ENCODE data around the gene RBAK.
A peak's percentile ranks its signal among the peaks of the same experiment; 100 is the strongest.
"Not testable (repeated sequence)": the region's sequence is repeated elsewhere in the genome, so short reads cannot be mapped to it uniquely, and the experiment has no call there.

Gene RBAK

GRCh38 chr7:5053175-5053574 lies 7.5 kb downstream of the RBAK start:
- no peak for DNase-seq

- DNase-seq: no peak
Observed at GRCh38 chr7:5063698-5064097, 18.0 kb downstream of the RBAK start.

- no peak for DNase-seq
Observed at GRCh38 chr7:5064391-5065106, 18.9 kb downstream of the RBAK start.

- no peak for DNase-seq
Observed at GRCh38 chr7:5065107-5065407, 19.4 kb downstream of the RBAK start.

- DNase-seq: no peak
Observed at GRCh38 chr7:5068521-5068920, 22.9 kb downstream of the RBAK start.

- no peak for DNase-seq
Observed at GRCh38 chr7:5070206-5070605, 24.5 kb downstream of the RBAK start.

GRCh38 chr7:5075187-5075586 lies 29.5 kb downstream of the RBAK start:
- not testable (repeated sequence) for DNase-seq

- peak; percentile 79 for DNase-seq
Observed at GRCh38 chr7:5077740-5078139, 32.1 kb downstream of the RBAK start.

- DNase-seq: no peak
Observed at GRCh38 chr7:5082806-5083205, 37.1 kb downstream of the RBAK start.

- peak; percentile 21 for DNase-seq
Observed at GRCh38 chr7:5083311-5083711, 37.7 kb downstream of the RBAK start.

GRCh38 chr7:5086256-5086655 lies 40.6 kb downstream of the RBAK start:
- no peak for DNase-seq

GRCh38 chr7:5088228-5088833 lies 42.7 kb downstream of the RBAK start:
- peak; percentile 75 for DNase-seq

GRCh38 chr7:5088906-5089305 lies 43.2 kb downstream of the RBAK start:
- no peak for DNase-seq

GRCh38 chr7:5093948-5094347 lies 48.3 kb downstream of the RBAK start:
- no peak for DNase-seq

GRCh38 chr7:5094641-5095040 lies 49.0 kb downstream of the RBAK start:
- no peak for DNase-seq

GRCh38 chr7:5116359-5116758 lies 70.7 kb downstream of the RBAK start:
- no peak for DNase-seq

GRCh38 chr7:5117095-5117970 lies 71.7 kb downstream of the RBAK start:
- no peak for DNase-seq
